Measurements from ENCODE around the gene TOX2.

DNA sequence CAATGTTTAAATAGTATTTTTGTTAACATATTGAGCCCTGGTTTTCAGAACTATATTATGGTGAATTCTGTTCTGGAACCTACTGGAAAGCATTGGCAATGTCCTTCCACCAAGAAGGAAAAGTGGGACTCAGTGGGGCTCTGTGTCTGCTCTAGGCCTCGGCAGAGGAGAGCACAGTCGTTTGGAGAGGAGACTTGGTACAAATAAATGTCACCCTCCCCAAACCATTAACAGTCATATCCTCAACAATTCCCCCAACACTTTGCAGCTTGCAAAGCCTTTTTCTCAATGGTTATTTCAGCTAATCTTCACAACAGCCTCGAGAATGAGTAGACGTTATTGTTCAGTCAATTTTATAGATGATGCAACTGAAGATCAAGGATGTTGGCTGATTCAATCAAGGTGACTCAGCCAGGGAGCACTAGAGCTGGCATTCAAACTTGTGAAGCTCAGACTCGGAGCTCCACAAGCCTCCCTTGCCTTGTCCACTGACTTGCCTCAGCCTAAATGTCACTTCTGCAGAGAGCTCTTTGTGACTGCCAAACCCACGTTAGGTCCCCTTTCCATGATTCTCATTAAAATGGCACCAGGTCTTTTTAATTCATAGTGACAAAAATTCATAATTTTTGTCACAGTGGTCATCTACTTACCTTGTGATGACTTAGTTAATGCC, 60.6 kb downstream of the TOX2 start:
- TF ChIP-seq FOXK2 (IDR thresholded peaks at IDR 0.05) (no peak), SUZ12 (IDR thresholded peaks at IDR 0.05) (no peak), ARNT (IDR thresholded peaks at IDR 0.05) (no peak), BHLHE40 (IDR thresholded peaks at IDR 0.05; ENCODE audit: borderline replicate concordance) (no peak), FOXM1 (IDR thresholded peaks at IDR 0.05; ENCODE audit: borderline replicate concordance) (no peak), SP1 (IDR thresholded peaks at IDR 0.05) (no peak), FOXA1 (IDR thresholded peaks at IDR 0.05) (no peak), HDGF (IDR thresholded peaks at IDR 0.05; ENCODE audit: borderline replicate concordance) (no peak), ELF4 (IDR thresholded peaks at IDR 0.05) (no peak)
